Measurements from ENCODE around the gene SLC37A4.
"Not testable (repeated sequence)": the region's sequence is repeated elsewhere in the genome, so short reads cannot be mapped to it uniquely, and the experiment has no call there.

The SLC37A4 gene

GRCh38 chr11:118997627-118998387, 32.9 kb downstream of the SLC37A4 start, which contains the start of gene CENATAC:
CENATAC (plus strand) TSS chr11:118998138; CDS start chr11:118998198, 60 bp downstream.
- H3K9me3 ChIP-seq (ENCODE audit: control insufficient read depth in 2 of 2, low read length in 2 of 2), result no peaks in the 10 kb centered on the region
- peak within 1 kb of the TSS; percentile 96 to 99 for H3K4me3 ChIP-seq (ENCODE audit: low read length in 2 of 2)
- H3K27me3 ChIP-seq (ENCODE audit: control insufficient read depth in 1 of 2, insufficient read depth in 2 of 2, low read length in 2 of 2), result no peaks in the 10 kb centered on the region
- peak within 1 kb of the TSS; percentile 87 for H3K27ac ChIP-seq (ENCODE audit: low read length)
- peak within 1 kb of the TSS; percentile 88 to 89 for H3K9ac ChIP-seq (ENCODE audit: low read length in 2 of 2)
- H3K36me3 ChIP-seq (ENCODE audit: control insufficient read depth in 2 of 2, insufficient read depth in 2 of 2, low read length in 2 of 2), result peaks cover 2 to 3% of the 10 kb centered on the region in 2 donors
- H3K4me1 ChIP-seq (ENCODE audit: control insufficient read depth, insufficient read depth, low read length), result peaks cover 26% of the 10 kb centered on the region

GRCh38 chr11:118996926-118997626, 33.6 kb downstream of the SLC37A4 start:
- Histone ChIP-seq H3K27ac (ENCODE audit: low read length) (peak overlapping the region; percentile 87), H3K4me1 (ENCODE audit: control insufficient read depth, insufficient read depth, low read length) (peaks cover 26% of the 10 kb centered on the region), H3K27me3 (ENCODE audit: control insufficient read depth in 1 of 2, insufficient read depth in 2 of 2, low read length in 2 of 2) (no peaks in the 10 kb centered on the region), H3K4me3 (ENCODE audit: low read length in 2 of 2) (peak overlapping the region; percentile 96 to 99), H3K36me3 (ENCODE audit: control insufficient read depth in 2 of 2, insufficient read depth in 2 of 2, low read length in 2 of 2) (peaks cover 2 to 3% of the 10 kb centered on the region in 2 donors), H3K9me3 (ENCODE audit: control insufficient read depth in 2 of 2, low read length in 2 of 2) (no peaks in the 10 kb centered on the region), H3K9ac (ENCODE audit: low read length in 2 of 2) (peak overlapping the region; percentile 85 to 88)

GRCh38 chr11:118991486-118992038, 39.1 kb downstream of the SLC37A4 start:
- H3K9me3 ChIP-seq (ENCODE audit: control insufficient read depth in 2 of 2, low read length in 2 of 2); H3K4me1 ChIP-seq (ENCODE audit: control insufficient read depth, insufficient read depth, low read length); H3K27ac ChIP-seq (ENCODE audit: low read length); H3K36me3 ChIP-seq (ENCODE audit: control insufficient read depth in 2 of 2, insufficient read depth in 2 of 2, low read length in 2 of 2); H3K4me3 ChIP-seq (ENCODE audit: low read length in 2 of 2); H3K9ac ChIP-seq (ENCODE audit: low read length in 2 of 2); H3K27me3 ChIP-seq (ENCODE audit: control insufficient read depth in 1 of 2, insufficient read depth in 2 of 2, low read length in 2 of 2): not testable (repeated sequence)

- H3K27ac ChIP-seq (ENCODE audit: low read length), result no peak overlapping the region
- no peaks in the 10 kb centered on the region for H3K36me3 ChIP-seq (ENCODE audit: control insufficient read depth in 2 of 2, insufficient read depth in 2 of 2, low read length in 2 of 2)
- no peak overlapping the region for H3K4me3 ChIP-seq (ENCODE audit: low read length in 2 of 2)
- no peaks in the 10 kb centered on the region for H3K9me3 ChIP-seq (ENCODE audit: control insufficient read depth in 2 of 2, low read length in 2 of 2)
- no peaks in the 10 kb centered on the region for H3K4me1 ChIP-seq (ENCODE audit: control insufficient read depth, insufficient read depth, low read length)
- no peaks in the 10 kb centered on the region for H3K27me3 ChIP-seq (ENCODE audit: control insufficient read depth in 1 of 2, insufficient read depth in 2 of 2, low read length in 2 of 2)
- H3K9ac ChIP-seq (ENCODE audit: low read length in 2 of 2), result no peak overlapping the region
Measured at GRCh38 chr11:118988280-118988679, 42.4 kb downstream of the SLC37A4 start.

- H3K4me3 ChIP-seq (ENCODE audit: low read length in 2 of 2), result no peak overlapping the region
- no peak overlapping the region for H3K27ac ChIP-seq (ENCODE audit: low read length)
- H3K4me1 ChIP-seq (ENCODE audit: control insufficient read depth, insufficient read depth, low read length), result no peaks in the 10 kb centered on the region
- H3K36me3 ChIP-seq (ENCODE audit: control insufficient read depth in 2 of 2, insufficient read depth in 2 of 2, low read length in 2 of 2), result no peaks in the 10 kb centered on the region
- no peaks in the 10 kb centered on the region for H3K9me3 ChIP-seq (ENCODE audit: control insufficient read depth in 2 of 2, low read length in 2 of 2)
- H3K27me3 ChIP-seq (ENCODE audit: control insufficient read depth in 1 of 2, insufficient read depth in 2 of 2, low read length in 2 of 2), result peaks cover 0 to 2% of the 10 kb centered on the region in 2 donors
- H3K9ac ChIP-seq (ENCODE audit: low read length in 2 of 2), result no peak overlapping the region
Measured at GRCh38 chr11:118984825-118985224, 45.9 kb downstream of the SLC37A4 start.

- not testable (repeated sequence) for H3K27me3 ChIP-seq (ENCODE audit: control insufficient read depth in 1 of 2, insufficient read depth in 2 of 2, low read length in 2 of 2); H3K27ac ChIP-seq (ENCODE audit: low read length); H3K9ac ChIP-seq (ENCODE audit: low read length in 2 of 2); H3K4me3 ChIP-seq (ENCODE audit: low read length in 2 of 2); H3K9me3 ChIP-seq (ENCODE audit: control insufficient read depth in 2 of 2, low read length in 2 of 2); H3K4me1 ChIP-seq (ENCODE audit: control insufficient read depth, insufficient read depth, low read length); H3K36me3 ChIP-seq (ENCODE audit: control insufficient read depth in 2 of 2, insufficient read depth in 2 of 2, low read length in 2 of 2)
Measured at GRCh38 chr11:118984337-118984736, 46.3 kb downstream of the SLC37A4 start.

GRCh38 chr11:118980191-118980881, 50.3 kb downstream of the SLC37A4 start:
- Histone ChIP-seq H3K4me3 (ENCODE audit: low read length in 2 of 2) (peak overlapping the region in 1 of 2 donors; percentile 35), H3K9me3 (ENCODE audit: control insufficient read depth in 2 of 2, low read length in 2 of 2) (no peaks in the 10 kb centered on the region), H3K27ac (ENCODE audit: low read length) (no peak overlapping the region), H3K9ac (ENCODE audit: low read length in 2 of 2) (no peak overlapping the region), H3K27me3 (ENCODE audit: control insufficient read depth in 1 of 2, insufficient read depth in 2 of 2, low read length in 2 of 2) (peaks cover 0 to 3% of the 10 kb centered on the region in 2 donors), H3K36me3 (ENCODE audit: control insufficient read depth in 2 of 2, insufficient read depth in 2 of 2, low read length in 2 of 2) (no peaks in the 10 kb centered on the region), H3K4me1 (ENCODE audit: control insufficient read depth, insufficient read depth, low read length) (no peaks in the 10 kb centered on the region)

- Histone ChIP-seq H3K9ac (ENCODE audit: low read length in 2 of 2) (no peak overlapping the region), H3K4me3 (ENCODE audit: low read length in 2 of 2) (no peak overlapping the region), H3K27ac (ENCODE audit: low read length) (no peak overlapping the region), H3K9me3 (ENCODE audit: control insufficient read depth in 2 of 2, low read length in 2 of 2) (no peaks in the 10 kb centered on the region), H3K4me1 (ENCODE audit: control insufficient read depth, insufficient read depth, low read length) (no peaks in the 10 kb centered on the region), H3K36me3 (ENCODE audit: control insufficient read depth in 2 of 2, insufficient read depth in 2 of 2, low read length in 2 of 2) (no peaks in the 10 kb centered on the region), H3K27me3 (ENCODE audit: control insufficient read depth in 1 of 2, insufficient read depth in 2 of 2, low read length in 2 of 2) (peaks cover 0 to 3% of the 10 kb centered on the region in 2 donors)
Measured at GRCh38 chr11:118979434-118979833, 51.2 kb downstream of the SLC37A4 start.

- no peak overlapping the region for H3K4me3 ChIP-seq (ENCODE audit: low read length in 2 of 2)
- H3K4me1 ChIP-seq (ENCODE audit: control insufficient read depth, insufficient read depth, low read length), result no peaks in the 10 kb centered on the region
- no peak overlapping the region for H3K9ac ChIP-seq (ENCODE audit: low read length in 2 of 2)
- H3K27me3 ChIP-seq (ENCODE audit: control insufficient read depth in 1 of 2, insufficient read depth in 2 of 2, low read length in 2 of 2), result peaks cover 3 to 11% of the 10 kb centered on the region in 2 donors
- H3K27ac ChIP-seq (ENCODE audit: low read length), result no peak overlapping the region
- H3K36me3 ChIP-seq (ENCODE audit: control insufficient read depth in 2 of 2, insufficient read depth in 2 of 2, low read length in 2 of 2), result no peaks in the 10 kb centered on the region
- H3K9me3 ChIP-seq (ENCODE audit: control insufficient read depth in 2 of 2, low read length in 2 of 2), result no peaks in the 10 kb centered on the region
Measured at GRCh38 chr11:118975771-118976709, 54.6 kb downstream of the SLC37A4 start.

All from stomach smooth muscle (tissue), 2 donors.